Measurements from ENCODE around the gene THADA.

Gene THADA

DNA sequence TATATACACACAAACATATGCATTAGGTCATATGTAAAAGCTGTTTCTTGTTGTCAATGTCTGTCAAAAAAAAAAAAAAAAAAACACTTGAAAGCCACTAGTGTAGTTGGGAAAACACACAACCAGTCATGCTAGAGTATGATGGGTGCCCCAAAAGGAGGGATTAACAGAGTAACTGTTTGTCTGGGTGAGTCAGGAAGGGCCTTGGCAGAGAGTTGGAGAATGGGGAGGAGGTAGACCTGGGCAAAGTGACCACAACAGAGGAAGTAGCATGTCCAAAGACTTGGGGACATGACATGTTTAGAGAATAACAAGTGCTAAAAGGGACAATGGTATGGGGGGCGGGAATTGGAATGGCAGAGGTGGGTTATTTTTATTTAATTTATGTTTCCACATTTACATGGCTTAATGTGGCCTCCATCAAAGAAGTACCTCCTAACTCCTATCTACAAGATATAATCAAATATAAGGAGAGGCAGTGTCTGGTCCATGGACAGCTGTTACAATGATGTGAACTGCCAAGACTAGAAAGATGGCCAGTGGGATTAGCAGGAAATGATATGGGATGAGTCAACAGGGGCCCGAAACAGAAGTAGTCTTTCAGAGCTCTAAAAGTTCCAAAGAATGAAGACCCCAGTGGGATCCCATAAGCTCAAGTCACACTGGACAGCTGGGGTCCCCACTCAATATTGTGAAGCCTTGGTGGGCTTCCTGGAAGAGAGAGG, 269.6 kb downstream of the THADA start:
- no peak for DNase-seq (ENCODE audit: low spot score)

DNA sequence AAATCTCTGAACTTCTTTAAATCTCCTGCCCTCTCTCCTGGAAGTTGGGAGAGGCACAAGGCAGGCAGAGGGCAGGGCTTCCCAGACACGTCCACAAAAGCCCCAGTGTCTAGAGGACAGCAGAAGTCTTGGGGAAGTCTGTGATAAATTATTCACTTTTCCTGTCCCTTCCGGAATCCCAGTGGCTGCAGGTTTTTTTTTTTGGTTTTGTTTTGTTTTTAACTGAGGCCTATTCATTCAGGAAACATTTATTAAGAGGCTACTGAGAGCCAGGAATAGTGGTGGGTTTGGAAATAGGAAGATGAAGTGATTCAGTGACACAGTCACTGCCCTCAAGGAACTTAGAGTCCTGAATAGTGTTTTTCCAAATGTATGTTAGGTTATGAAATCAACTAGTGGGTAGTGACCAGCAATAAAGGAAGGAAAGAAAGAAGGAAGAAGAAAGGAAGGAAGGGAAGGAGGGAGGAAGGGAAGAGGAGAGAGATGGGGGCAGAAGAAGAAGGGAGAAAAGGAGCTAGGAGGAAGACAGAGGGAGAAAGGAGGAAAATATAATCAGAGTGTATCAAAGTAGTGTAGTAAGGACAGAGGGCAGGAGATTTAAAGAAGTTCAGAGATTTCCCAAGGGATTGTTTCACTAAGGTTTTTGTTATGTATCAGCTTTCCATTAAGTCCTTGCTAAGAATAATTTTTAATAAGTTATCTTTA, 270.6 kb downstream of the THADA start:
- no peak for DNase-seq (ENCODE audit: low spot score)

DNA sequence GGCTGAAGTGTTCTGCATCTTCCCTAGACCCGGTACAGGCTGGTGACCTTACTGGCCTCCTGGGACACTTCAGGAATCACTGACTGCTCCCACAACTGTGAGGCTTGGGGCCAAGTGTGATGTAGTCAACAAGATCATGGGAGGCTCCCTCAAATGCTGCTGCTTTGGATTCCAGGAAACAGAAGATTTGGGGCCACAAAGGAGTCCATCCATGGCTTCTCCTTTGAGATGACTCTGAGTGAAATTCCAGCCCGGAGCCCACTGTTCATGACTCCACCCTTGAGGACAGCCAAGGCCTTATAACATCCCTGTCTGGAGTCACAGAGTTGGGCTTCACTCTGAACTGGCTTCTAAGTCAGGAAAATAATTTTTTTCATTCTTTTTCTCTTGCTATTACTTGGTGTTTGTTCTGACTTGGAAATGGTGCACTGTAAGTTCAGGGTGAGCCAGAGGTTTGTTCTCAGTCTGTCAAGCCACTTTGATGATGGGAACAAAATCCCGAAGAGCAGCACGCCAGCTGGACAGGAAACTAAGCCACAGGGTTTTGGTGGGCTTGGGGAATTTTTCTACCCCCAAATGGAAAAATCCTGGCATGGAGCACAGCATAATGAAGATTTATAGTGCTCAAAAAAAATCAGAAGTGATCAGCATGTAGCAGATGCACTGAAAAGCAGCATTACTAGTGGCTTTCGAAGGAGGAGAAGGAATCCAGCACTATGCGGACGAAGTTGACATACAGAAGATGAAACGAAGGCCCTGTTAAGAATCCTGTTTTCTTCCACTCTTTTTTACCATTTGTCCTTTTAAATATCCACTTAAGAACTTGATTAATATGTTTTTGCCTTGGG, 271.4 kb downstream of the THADA start:
- DNase-seq (ENCODE audit: low spot score), result no peak

DNA sequence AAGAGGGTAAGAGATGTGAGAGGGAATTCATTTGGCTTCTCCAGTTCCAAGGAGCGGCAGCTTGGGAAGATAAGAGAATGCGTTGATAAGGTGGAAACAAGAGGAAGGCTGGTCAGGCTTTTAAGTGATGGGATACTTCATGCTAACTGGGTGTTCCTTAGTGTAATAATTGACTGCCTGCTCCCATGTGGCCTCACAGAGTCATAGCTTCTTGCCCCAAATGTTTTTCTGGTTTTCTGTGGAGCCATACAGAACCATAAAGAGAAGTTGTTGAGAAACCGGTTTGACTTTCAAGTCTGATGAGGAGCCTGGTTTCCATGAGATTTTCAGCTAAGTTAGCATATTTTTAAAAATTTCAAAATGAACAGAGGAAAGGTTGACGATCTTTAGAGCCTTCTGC, 272.0 kb downstream of the THADA start:
- DNase-seq (ENCODE audit: low spot score), result no peak

DNA sequence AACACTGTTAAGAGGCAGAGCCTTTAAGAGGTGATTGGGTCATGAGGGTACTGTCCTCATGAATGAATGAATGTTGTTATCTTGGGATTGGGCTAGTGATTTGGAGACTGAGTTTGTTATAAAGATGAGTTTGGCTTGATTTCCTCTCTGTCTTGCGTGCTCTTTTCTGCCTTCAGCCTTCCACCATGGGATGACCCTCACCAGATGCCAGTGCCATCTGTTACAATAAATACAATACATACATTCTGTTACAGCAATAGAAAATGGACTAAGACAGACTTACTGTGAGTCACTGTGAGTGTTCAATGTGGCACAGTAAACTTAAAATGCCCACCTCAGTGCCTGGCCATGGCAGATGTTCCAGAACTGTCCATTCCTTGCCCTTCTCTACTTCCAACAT, 274.4 kb downstream of the THADA start:
- DNase-seq (ENCODE audit: low spot score), result no peak

DNA sequence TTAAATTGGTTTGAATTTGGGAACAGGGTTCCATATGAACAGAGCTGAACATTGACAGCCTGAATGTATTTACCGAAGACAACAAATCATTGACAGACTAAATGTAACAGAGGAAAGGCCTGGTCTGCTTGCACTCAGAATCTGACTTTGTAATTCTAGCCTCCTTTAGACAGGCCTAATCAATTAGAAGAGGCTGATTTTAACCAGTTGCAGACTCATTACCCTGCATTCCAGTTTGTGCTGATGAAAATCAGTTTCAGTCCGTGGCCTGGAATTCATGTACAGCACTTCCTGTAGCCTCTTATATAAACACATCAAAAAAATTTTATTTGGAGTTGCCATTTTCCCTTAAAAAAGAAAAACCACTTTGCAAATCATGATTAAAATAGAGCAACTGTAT, 276.3 kb downstream of the THADA start:
- DNase-seq (ENCODE audit: low spot score), result no peak

DNA sequence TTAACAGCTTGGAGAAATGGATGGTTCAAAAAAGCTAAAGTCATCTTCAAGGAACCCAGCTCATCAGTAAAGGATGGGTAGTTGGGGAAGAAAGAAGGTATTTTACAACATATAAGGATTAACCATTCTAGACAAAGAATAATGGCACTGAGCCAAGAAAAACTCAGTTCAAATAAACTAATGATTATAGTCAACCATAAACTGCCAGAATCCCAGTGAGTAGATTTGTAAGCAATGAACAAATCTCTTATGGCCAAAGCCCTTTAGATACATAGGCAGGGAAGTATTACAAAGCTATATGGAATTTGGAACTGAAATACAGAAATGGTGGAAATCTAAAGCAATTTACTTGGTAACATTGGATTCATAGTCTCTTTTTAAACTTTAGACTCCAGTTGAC, 277.0 kb downstream of the THADA start:
- peak; percentile 18 for DNase-seq (ENCODE audit: low spot score)

DNA sequence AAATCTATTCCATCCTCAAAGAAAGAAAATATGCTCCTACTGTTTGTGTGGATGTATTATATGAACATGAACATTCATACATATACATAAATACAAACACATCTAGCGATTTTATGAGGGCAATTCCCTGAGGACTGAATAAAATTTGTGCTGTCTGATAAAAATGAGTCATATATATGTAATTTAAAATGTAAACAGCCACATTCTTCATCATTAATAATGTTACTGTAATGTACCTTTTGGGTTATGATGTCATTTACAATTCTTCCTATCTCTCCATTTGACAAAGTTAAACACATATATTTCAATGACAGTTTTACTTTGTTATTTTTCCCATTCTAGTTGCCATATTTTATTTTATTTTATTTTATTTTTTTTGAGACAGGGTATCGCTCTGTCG, 278.2 kb downstream of the THADA start:
- no peak for DNase-seq (ENCODE audit: low spot score)

DNA sequence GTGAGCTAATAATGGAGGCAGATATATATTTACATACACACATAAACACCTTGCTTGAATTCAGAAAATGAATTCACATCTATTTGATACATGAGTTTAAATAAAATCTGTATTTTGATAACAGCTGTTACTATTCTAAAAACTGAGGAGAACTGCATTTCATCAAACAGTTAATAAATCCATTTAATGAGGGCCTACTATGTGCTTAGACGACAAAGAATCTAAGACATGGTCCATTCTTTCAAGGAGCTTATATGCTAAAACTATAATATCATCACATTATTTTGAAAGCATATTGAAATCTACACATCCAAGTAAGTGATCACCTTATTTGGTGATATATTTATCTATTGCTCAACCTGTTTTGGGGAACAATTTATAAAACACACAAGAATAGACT, 278.6 kb downstream of the THADA start:
- DNase-seq (ENCODE audit: low spot score), result no peak

DNA sequence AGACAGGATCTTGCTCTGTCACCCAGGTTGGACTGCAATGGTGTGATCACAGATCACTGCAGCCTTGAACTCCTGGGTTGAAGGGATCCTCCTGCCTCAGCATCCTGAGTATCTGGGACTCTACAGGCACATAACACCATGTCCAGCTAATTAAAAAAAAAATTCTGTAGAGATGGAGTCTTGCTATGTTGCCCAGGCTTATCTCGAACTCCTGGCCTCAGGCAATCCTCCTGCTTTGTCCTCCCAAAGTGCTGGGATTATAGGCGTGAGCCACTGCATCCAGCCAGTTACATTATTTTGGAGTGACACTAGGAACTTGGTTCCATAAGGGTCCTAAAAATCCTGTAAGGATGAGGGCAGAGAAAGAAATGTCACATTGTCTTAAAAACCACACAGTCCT, 280.4 kb downstream of the THADA start:
- DNase-seq (ENCODE audit: low spot score), result no peak

DNA sequence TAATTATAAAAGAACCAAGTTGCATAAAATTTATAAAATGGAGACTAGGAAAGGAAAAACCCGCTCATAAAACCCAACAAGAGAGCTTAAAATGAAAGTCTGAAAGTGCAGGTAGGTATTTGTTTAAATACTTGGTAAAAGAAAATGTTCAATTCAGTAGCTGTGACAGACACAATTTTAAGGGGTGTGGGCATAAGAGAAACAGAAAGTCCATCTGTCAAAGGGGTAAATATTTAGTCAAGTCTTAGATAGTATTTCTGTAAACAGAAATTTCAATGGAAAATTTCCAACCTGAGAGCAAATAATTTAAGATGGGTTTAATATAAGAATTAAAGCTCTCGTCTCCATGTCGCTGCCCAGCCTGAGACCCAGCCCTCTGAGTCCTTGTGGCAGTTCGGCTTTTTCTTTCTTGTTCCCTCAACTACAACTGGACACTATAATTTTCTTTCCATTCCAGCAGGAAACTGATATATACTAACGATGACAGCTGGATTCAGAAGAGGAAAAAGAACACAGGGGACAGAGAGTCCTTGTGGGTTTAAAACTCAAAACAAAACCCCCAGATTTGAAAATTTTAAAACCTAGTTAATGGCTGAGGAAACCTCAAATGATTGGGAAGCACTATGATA, 281.4 kb downstream of the THADA start:
- DNase-seq (ENCODE audit: low spot score), result no peak

DNA sequence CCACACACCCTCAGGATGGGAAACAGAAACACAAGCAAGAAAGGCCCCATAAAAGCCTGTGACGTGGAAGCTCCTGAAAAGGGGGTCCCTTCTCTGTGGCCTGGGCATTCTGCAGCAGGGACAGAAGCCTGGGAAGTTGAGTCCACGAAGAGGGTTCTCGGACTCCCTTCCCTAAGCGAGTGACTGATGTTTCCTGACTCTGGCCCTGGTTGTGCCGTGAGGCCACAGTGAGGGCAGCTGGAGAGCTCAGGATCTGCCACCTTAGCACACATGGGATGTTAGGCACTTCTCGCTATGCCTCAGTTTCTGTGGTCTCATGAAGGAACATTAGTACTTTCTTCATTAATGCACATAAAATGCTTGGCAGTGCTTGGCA, 282.2 kb downstream of the THADA start:
- no peak for DNase-seq (ENCODE audit: low spot score)

DNA sequence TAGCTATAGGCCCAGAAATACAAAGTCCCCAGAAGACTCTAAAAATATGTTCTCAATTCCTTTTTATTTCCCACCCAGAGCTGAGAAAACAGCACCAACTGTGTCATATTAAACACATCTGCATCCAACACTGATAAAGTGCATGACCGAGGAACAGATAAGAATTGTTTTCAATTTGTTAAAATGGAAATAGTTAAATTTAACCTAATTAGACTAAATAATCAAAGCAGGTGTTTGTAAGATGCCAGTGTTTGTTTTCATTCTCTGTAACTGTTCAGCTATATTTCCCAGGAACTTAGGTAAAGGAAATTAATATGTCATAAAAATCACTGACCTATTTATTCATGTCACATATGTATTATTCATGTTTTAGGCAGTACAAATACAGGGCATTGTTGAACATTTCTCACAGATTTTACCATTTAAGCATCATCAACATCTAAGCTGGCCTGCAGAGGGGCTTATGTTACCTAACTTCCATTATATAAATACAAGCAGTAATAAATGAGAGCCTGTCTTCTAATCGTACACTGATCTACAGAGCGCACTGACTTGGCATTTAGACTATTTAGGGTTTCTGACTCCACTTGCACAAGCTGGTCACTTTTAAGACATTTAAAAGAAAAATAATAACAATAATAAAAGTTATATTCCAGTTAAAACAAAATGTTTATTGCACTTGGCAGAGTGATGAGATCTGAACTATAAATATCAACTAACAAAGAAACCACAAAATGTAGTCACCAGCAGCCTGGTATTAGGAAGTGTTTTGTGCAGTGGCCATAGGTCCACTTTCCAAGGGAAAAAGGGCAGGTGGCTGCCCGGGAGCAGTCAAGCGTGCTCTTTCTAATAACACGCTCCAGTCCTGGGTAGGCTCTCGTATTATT, 282.8 kb downstream of the THADA start:
- DNase-seq (ENCODE audit: low spot score), result no peak

DNA sequence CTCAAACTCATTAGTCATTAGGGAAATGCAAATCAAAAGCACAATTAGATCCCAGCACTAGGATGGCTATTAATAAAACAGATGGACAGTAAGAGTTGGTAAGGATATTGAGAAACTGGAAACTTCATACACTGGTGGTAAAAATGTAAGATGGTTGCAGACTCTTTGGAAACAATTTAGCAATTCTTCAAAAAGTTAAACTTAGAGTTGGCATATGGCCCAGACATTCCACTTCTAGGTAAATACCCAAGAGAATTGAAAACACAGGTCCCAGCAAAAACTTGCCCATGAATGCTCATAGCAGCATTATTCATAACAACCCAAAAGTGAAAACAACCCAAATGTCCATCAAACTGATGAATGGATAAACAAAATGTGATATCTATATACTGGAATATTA, 284.6 kb downstream of the THADA start:
- no peak for DNase-seq (ENCODE audit: low spot score)

DNA sequence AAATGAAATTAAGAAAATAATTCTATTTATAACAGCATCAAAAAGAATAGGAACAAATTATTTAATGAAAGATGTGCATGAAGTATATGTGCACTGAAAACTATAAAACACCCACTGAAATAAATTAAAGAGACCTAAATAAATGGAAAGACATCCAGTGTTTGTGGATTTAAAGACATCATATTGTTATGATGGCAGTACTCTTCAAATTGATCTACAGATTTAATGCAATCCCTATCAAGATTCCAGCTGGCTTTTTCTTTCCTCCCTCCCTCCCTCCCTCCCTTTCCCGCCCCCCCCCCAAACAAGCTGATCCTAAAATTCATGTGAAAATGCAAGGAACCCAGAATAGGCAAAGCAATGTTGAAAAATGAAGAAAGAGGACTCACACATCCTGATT, 285.9 kb downstream of the THADA start:
- DNase-seq (ENCODE audit: low spot score), result no peak

DNA sequence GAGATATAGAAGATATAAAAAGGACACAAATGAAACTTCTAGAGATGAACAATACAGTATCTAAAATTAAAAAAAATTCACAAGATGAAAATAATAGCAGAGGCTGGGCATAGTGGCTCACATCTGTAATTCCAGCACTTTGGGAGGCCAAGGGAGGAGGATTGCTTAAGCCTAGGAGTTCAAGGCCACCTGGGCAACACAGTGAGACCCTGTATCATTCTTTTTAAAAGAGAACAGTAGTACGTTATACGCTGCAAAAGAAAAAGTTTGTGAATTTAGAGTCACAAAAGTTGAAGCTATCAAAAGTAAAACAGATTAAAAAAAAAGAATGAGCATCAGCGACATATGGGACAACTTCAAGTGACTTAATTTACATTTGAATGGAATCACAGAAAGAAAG, 287.9 kb downstream of the THADA start:
- DNase-seq (ENCODE audit: low spot score), result no peak

DNA sequence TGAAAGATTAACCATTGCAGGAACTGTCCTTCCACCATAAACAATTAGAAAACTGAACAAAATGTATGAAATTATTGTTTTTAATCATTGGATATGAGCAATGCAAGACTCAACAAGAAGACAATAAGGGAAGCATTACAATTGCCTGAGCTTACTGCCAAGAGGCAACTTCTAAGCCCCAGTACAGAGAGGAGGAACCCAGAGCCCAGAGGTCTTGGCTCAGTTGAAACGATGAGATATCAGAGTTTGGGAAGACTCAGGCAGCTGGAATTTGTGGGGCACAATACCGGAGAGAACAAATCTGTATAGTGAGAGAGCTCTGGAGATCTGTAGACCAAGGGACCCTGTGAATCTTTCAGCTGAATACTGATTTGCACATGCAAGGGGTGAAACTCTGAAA, 288.8 kb downstream of the THADA start:
- no peak for DNase-seq (ENCODE audit: low spot score)

DNA sequence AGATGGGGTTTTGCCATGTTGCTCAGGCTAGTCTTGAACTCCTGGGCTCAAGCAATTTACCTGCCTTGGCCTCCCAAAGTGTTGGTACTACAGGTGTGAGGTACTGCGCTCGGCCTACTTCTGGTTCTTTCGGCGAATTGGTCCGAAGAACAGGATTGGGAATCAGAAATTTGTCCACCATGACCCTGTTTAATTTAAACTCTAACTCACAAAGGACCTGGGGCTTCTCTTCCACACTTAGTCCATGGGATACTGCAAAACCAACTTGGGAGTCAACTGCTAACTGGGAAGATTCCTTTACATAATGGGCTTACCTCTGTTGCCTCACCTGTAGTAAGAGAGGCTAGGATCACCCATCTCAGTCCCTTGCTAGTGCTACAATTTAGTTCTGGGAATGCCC, 289.6 kb downstream of the THADA start:
- DNase-seq (ENCODE audit: low spot score), result no peak

DNA sequence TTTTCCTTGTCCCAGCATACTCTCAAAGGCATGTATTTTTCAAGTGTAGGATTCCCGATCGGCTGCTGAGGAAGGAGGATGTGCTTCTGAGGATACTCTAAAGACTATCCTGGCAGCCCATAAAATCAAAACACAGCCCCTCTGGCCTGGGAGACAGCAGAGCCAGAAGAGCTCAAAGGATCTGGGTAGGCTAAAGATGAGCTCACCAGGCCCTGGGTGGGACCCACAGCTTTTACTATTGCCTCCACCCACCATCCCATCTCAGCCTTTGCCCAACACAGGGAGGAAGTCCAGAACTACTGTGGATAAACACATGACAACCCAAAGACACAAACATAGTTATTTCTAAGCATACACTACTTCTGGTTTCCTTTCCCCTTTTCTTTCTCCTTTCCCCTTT, 290.3 kb downstream of the THADA start:
- DNase-seq (ENCODE audit: low spot score), result no peak

DNA sequence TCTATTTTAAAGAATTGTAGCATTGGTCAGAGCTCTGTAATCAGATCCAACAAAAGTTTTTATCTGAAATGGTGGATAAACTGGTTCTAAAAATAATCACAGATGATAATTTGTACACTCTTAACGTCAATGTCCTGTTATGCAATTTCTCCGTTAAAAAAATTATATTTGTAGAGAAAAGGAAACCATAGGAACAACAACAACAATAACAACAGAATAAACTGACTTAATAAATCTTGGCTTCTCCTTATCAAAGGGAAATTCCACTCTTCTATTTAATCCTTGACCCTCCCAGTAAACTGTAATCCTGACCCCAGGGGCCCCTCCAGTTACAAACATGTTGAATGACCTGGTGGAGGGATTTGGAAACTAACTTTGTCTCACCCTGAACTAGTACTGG, 290.8 kb downstream of the THADA start:
- DNase-seq (ENCODE audit: low spot score), result no peak

DNA sequence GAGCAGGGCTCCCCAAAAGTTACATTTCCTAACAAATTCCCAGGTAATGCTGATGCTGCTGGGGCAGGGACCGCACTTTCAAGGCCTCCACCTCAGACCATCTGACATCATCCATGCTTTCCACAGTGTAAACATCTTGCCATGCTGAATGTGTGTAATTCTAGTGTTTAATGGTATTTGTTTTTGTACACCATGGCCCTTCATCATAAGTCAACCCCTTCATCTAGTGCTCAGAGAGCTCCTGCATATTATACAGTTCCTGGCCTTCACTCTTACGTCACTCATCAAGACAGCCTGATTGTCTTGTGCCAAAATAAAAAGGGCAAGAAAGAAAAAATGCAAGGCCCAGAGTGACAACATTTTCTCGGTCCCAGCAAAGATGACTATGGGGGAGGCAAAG, 291.9 kb downstream of the THADA start:
- no peak for DNase-seq (ENCODE audit: low spot score)

All from hematopoietic multipotent progenitor cell treated with erythropoietin and hydrocortisone succinate and interleukin-3 and kit ligand, for 15 days (in vitro differentiated cells).